ENCODE measurements around the gene EXOC3L1. TPM values are rescaled to one million over a fixed set of nuclear protein-coding genes. Genes with fewer than 3 reads are reported as not detected.

The EXOC3L1 gene
- total RNA-seq, 4 donors from 2014 or later = 3.0 to 6.7 TPM; not detected in 2

DNA sequence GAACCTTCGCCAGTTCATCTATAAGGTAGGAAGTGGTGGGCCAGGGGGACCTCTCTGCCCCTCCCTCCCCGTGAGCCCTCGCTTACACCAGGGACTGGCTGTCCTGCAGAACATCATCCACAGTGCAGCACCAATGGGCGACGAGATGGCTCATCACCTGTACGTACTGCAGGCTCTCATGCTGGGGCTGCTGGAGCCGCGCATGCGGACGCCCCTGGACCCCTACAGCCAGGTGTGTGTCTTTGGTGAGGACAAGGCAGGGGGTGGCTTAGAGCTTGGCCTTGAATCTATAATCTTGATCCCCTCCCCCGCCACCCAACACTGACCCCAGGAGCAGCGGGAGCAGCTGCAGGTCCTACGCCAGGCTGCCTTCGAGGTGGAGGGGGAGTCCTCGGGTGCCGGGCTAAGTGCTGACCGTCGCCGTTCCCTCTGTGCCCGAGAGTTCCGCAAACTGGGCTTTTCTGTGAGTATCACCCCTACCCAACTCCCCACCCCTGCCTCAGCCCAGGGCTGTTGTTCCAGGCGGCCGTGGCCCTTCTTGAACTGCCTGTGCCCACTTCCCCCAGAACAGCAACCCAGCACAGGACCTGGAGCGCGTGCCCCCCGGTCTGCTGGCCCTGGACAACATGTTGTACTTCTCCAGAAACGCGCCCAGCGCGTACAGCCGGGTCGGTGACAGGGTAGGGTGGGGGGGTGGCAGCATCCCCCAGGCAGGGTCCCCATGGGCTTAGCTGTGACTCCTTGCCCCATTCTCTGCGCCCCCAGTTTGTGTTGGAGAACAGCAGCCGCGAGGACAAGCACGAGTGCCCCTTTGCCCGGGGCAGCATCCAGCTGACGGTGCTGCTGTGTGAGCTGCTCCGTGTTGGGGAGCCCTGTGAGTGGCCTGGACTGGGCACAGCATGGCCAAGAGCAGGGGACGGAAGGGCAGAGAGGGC is 11.7 kb upstream of the EXOC3L1 start:
- DNase-seq = no peak
- Histone ChIP-seq H3K36me3 (peaks cover 0 to 30% (median under 1%) of the 10 kb centered on the region in 4 donors), H3K4me3 (no peak overlapping the region), H3K27ac (no peak overlapping the region), H3K27me3 (no peaks in the 10 kb centered on the region), H3K4me1 (peaks cover 0 to 19% (median 18%) of the 10 kb centered on the region in 4 donors), H3K9me3 (no peaks in the 10 kb centered on the region)
- in situ Hi-C loops (cut with MboI; ENCODE audit: low pct_ligation_motif_present in 1 of 4, low pct_unique_long_range_greater_than_20kb in 1 of 4, low sequenced_read_pairs in 3 of 4) = no loop called here
- intact Hi-C loops (cut with DNase I; ENCODE audit: low total_unique reads) = no loop called here
- no peak for TF ChIP-seq EP300 (IDR thresholded peaks at IDR 0.05; ENCODE audit: low read depth)
- TF ChIP-seq, protein P1, sequence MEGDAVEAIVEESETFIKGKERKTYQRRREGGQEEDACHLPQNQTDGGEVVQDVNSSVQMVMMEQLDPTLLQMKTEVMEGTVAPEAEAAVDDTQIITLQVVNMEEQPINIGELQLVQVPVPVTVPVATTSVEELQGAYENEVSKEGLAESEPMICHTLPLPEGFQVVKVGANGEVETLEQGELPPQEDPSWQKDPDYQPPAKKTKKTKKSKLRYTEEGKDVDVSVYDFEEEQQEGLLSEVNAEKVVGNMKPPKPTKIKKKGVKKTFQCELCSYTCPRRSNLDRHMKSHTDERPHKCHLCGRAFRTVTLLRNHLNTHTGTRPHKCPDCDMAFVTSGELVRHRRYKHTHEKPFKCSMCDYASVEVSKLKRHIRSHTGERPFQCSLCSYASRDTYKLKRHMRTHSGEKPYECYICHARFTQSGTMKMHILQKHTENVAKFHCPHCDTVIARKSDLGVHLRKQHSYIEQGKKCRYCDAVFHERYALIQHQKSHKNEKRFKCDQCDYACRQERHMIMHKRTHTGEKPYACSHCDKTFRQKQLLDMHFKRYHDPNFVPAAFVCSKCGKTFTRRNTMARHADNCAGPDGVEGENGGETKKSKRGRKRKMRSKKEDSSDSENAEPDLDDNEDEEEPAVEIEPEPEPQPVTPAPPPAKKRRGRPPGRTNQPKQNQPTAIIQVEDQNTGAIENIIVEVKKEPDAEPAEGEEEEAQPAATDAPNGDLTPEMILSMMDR (IDR thresholded peaks at IDR 0.05) = no peak
- TF ChIP-seq POLR2A (IDR thresholded peaks at IDR 0.05) = no peak
- TF ChIP-seq POLR2AphosphoS5 (IDR thresholded peaks at IDR 0.05) = no peak
- WGBS, 2 donors (ENCODE audit: low coverage in 1 of 2) = 92% methylated on average over 33 of the region's 40 CpGs; no CpG with 5 or more reads in 1 of the 2 donors

DNA sequence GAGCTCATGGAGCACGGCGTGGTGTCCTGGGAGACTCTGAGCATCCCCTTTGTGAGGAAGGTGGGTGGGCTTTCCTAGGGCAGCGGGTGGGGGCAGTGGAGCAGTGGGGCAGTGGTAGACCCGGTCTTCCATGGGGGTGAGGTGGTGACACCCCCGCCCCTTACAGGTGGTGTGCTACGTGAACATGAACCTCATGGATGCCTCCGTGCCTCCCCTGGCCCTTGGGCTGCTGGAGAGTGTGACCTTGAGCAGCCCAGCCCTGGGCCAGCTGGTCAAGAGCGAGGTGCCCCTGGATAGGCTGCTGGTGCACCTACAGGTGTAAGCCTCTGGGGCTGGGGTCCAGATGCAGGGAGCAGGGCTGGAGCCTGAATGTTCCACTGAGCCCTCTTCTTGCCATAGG is 10.6 kb upstream of the EXOC3L1 start:
- in situ Hi-C loops (cut with MboI; ENCODE audit: low pct_ligation_motif_present in 1 of 4, low pct_unique_long_range_greater_than_20kb in 1 of 4, low sequenced_read_pairs in 3 of 4) = no loop called here
- TF ChIP-seq POLR2A (IDR thresholded peaks at IDR 0.05) = no peak
- TF ChIP-seq, protein P1 (IDR thresholded peaks at IDR 0.05) = no peak
- TF ChIP-seq POLR2AphosphoS5 (IDR thresholded peaks at IDR 0.05) = no peak
- TF ChIP-seq EP300 (IDR thresholded peaks at IDR 0.05; ENCODE audit: low read depth) = no peak
- Histone ChIP-seq H3K36me3 (peaks cover 0 to 41% (median 6%) of the 10 kb centered on the region in 4 donors), H3K9me3 (no peaks in the 10 kb centered on the region), H3K27ac (peak overlapping the region in 1 of 4 donors; percentile 93), H3K4me3 (peak overlapping the region in 1 of 4 donors; percentile 54), H3K4me1 (peaks cover 0 to 19% (median 18%) of the 10 kb centered on the region in 4 donors), H3K27me3 (no peaks in the 10 kb centered on the region)
- WGBS, 2 donors (ENCODE audit: low coverage in 1 of 2) = 90% methylated on average over 6 of the region's 8 CpGs; no CpG with 5 or more reads in 1 of the 2 donors
- intact Hi-C loops (cut with DNase I; ENCODE audit: low total_unique reads) = no loop called here
- no peak for DNase-seq

DNA sequence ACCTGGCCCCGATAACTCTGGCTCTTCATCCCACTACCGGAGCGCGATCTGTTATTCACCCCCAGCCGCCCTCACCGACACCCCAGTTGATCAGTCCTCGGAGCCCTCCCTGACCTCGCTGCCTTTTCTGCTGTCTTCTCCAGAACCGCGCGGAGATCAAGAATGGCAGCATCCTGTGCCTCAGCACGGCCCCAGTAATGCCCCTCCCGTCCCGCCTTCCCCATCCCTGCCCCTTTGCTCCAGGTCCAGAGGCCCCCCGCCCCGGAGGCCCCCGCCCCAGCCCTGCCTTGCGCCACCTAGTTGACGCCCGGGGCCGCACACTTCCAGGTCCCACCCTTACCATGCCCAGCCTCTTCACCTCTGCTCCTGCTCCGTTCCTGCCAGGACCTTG is 9.9 kb upstream of the EXOC3L1 start:
- no peak for TF ChIP-seq POLR2A (IDR thresholded peaks at IDR 0.05)
- TF ChIP-seq, protein P1 (IDR thresholded peaks at IDR 0.05) = peak in 3 of 5 experiments; percentile 10 to 50 (median 23)
- Histone ChIP-seq H3K4me3 (peak overlapping the region in 3 of 4 donors; percentile 31 to 54 (median 47)), H3K36me3 (peaks cover 0 to 48% (median 9%) of the 10 kb centered on the region in 4 donors), H3K27me3 (no peaks in the 10 kb centered on the region), H3K4me1 (peaks cover 0 to 19% (median 18%) of the 10 kb centered on the region in 4 donors), H3K9me3 (no peaks in the 10 kb centered on the region), H3K27ac (peak overlapping the region; percentile 86 to 93 (median 88))
- peak; percentile 63 for DNase-seq
- 38 to 40% methylated on average over 2 to 19 of the region's 22 CpGs for WGBS, 2 donors (ENCODE audit: low coverage in 1 of 2)
- intact Hi-C loops (cut with DNase I; ENCODE audit: low total_unique reads) = no loop called here
- in situ Hi-C loops (cut with MboI; ENCODE audit: low pct_ligation_motif_present in 1 of 4, low pct_unique_long_range_greater_than_20kb in 1 of 4, low sequenced_read_pairs in 3 of 4) = no loop called here

DNA sequence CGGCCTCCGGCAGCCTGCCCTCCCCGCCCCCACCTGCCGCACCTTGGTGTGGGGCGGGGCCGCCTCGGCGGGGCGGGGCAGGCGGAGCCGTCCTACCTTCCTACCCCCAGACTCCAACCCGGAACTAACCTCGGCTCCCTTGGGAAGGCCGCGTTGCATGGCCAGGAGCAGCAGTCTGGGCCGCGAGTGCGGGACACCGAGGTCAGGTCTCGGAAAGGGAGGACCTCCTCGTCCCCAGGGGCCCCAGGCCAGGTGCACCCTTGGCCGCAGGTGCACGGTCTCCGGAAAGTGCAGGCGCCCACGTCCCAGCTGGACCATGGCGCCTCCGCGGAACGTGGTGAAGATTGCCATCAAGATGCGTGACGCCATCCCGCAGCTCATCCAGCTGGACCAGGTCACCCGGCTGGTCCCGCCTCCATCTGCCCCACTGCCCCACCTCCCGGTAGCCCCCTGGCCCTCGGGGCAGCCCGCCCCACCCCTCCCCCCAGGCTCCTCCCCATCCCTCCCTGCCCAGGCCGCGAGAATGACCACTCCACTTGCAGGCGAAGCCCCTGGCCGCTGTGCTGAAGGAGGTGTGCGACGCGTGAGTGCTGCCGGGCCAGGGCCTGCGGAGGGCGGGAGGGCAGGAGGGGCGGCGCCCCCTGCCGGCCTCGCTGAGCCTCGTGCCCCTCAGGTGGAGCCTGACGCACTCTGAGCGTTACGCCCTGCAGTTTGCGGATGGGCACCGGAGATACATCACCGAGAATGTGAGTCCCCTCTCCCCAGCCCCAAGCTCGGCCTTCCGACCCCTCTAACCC is 9.3 kb upstream of the EXOC3L1 start, which contains the start of gene ELMO3:
TSS of gene ELMO3 (plus strand) at position 121 of the 797 bp plus-strand sequence. CDS start at position 317, 196 bp downstream.
- peak; percentile 94 for TF ChIP-seq POLR2A (IDR thresholded peaks at IDR 0.05)
- no peak for TF ChIP-seq EP300 (IDR thresholded peaks at IDR 0.05; ENCODE audit: low read depth)
- TF ChIP-seq, protein P1 (IDR thresholded peaks at IDR 0.05) = peak; percentile 39 to 69 (median 52)
- TF ChIP-seq POLR2AphosphoS5 (IDR thresholded peaks at IDR 0.05) = peak; percentile 81 to 96 (median 94)
- DNase-seq = peak; percentile 88

More for the DNA sequence above, 9.3 kb upstream of the EXOC3L1 start, which contains the start of gene ELMO3:
- Histone ChIP-seq H3K9me3 (no peaks in the 10 kb centered on the region), H3K4me3 (peak within 1 kb of the TSS; percentile 8 to 54 (median 39)), H3K27me3 (no peaks in the 10 kb centered on the region), H3K27ac (peak within 1 kb of the TSS; percentile 86 to 93 (median 88)), H3K4me1 (peaks cover 0 to 19% (median 18%) of the 10 kb centered on the region in 4 donors), H3K36me3 (peaks cover 0 to 50% (median 11%) of the 10 kb centered on the region in 4 donors)
- in situ Hi-C loops (cut with MboI; ENCODE audit: low pct_ligation_motif_present in 1 of 4, low pct_unique_long_range_greater_than_20kb in 1 of 4, low sequenced_read_pairs in 3 of 4) (no loop called here), intact Hi-C loops (cut with DNase I; ENCODE audit: low total_unique reads) (no loop called here)
- WGBS, 2 donors (ENCODE audit: low coverage in 1 of 2) = 2 to 44% methylated on average over 7 to 55 of the region's 61 CpGs
